GM04504 (cell line): Measurements from ENCODE around the gene ALDH4A1.
"Not testable (repeated sequence)": the region's sequence is repeated elsewhere in the genome, so short reads cannot be mapped to it uniquely, and the experiment has no call there.

Source experiments
- DNase-seq: peaks from one replicate; pipeline ENCODE4 v3.0.0-alpha.2; 2012; ENCODE audit warnings: low read depth

ALDH4A1 gene

GRCh38 chr1:18900303-18900841, 2.0 kb downstream of the ALDH4A1 start:
- no peak for DNase-seq

GRCh38 chr1:18899363-18900049, 2.8 kb downstream of the ALDH4A1 start:
- DNase-seq: no peak

- no peak for DNase-seq
Observed at GRCh38 chr1:18898567-18898966, 3.8 kb downstream of the ALDH4A1 start.

- no peak for DNase-seq
Observed at GRCh38 chr1:18895317-18895716, 7.0 kb downstream of the ALDH4A1 start.

GRCh38 chr1:18893120-18893519, 9.2 kb downstream of the ALDH4A1 start:
- DNase-seq: no peak

GRCh38 chr1:18891858-18892257, 10.5 kb downstream of the ALDH4A1 start:
- DNase-seq: not testable (repeated sequence)

GRCh38 chr1:18891426-18891780, 11.0 kb downstream of the ALDH4A1 start:
- DNase-seq: no peak

- DNase-seq: peak; percentile 35
Observed at GRCh38 chr1:18890706-18891425, 11.5 kb downstream of the ALDH4A1 start.

GRCh38 chr1:18886003-18886335, 16.4 kb downstream of the ALDH4A1 start:
- DNase-seq: peak; percentile 24

GRCh38 chr1:18885311-18886002, 16.9 kb downstream of the ALDH4A1 start:
- DNase-seq: no peak

- DNase-seq: no peak
Observed at GRCh38 chr1:18884727-18885126, 17.6 kb downstream of the ALDH4A1 start.

GRCh38 chr1:18884419-18884717, 18.0 kb downstream of the ALDH4A1 start:
- no peak for DNase-seq

- DNase-seq: peak; percentile 34
Observed at GRCh38 chr1:18883636-18884418, 18.5 kb downstream of the ALDH4A1 start.

GRCh38 chr1:18883079-18883478, 19.3 kb downstream of the ALDH4A1 start:
- no peak for DNase-seq

- peak; percentile 33 for DNase-seq
Observed at GRCh38 chr1:18882486-18882885, 19.9 kb downstream of the ALDH4A1 start.

- DNase-seq: no peak
Observed at GRCh38 chr1:18881642-18882431, 20.5 kb downstream of the ALDH4A1 start.

GRCh38 chr1:18881164-18881563, 21.2 kb downstream of the ALDH4A1 start:
- DNase-seq: no peak

GRCh38 chr1:18880585-18880984, 21.8 kb downstream of the ALDH4A1 start:
- no peak for DNase-seq

- no peak for DNase-seq
Observed at GRCh38 chr1:18879791-18880309, 22.5 kb downstream of the ALDH4A1 start.

- DNase-seq: no peak
Observed at GRCh38 chr1:18879215-18879790, 23.1 kb downstream of the ALDH4A1 start.
